Loucy (cell line): Measurements from ENCODE around the gene NF1.

Experiments used
- EZH2phosphoT487 ChIP-seq: fragments of 200-600 bp; IDR thresholded peaks from 2 replicates; pipeline ENCODE4 v1.6.1; 2018; ENCODE audit warnings: antibody characterized with exemption, mild to moderate bottlenecking, moderate library complexity, borderline replicate concordance
- TF ChIP-seq, protein P1 (sequence below): fragments of 200-600 bp; sonication (generic); conservative IDR thresholded peaks from 2 replicates; pipeline ENCODE4 v1.5.1; 2014; ENCODE audit warnings: mild to moderate bottlenecking, antibody characterized with exemption, low read length

DNA sequence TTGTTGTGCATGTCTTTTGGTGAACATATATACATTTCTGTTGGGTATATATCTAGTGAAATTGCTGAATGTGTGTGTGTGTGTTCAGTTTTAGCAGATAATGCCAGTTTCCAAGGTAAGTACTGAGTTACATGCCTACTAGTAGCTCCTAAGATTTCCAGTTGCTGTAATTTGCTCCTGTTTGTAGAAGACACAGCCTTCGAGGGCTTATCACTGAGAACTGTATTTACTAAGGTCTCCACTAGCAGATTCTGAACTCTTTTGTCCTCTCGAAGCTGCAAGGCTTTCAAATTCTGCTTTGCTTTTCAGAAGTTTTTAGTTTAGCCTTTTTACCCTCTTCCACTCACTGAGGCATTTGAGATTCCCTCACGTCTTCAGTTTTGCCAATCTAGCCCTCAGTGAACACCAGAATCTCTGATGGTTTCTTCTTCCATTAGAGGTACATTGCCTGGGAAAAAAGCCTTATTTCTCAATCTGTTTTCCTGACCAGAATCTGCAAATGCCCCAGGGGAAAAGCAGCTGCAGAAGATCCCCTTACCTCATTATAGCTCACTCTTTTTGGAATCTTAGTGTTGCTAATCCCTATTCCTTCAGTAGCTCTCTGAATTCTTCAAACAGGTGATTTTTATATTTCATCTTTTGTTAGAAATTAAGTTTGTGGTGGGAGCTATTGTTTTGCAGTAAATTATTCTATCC, 52.9 kb downstream of the NF1 start:
- TF ChIP-seq, protein P1, sequence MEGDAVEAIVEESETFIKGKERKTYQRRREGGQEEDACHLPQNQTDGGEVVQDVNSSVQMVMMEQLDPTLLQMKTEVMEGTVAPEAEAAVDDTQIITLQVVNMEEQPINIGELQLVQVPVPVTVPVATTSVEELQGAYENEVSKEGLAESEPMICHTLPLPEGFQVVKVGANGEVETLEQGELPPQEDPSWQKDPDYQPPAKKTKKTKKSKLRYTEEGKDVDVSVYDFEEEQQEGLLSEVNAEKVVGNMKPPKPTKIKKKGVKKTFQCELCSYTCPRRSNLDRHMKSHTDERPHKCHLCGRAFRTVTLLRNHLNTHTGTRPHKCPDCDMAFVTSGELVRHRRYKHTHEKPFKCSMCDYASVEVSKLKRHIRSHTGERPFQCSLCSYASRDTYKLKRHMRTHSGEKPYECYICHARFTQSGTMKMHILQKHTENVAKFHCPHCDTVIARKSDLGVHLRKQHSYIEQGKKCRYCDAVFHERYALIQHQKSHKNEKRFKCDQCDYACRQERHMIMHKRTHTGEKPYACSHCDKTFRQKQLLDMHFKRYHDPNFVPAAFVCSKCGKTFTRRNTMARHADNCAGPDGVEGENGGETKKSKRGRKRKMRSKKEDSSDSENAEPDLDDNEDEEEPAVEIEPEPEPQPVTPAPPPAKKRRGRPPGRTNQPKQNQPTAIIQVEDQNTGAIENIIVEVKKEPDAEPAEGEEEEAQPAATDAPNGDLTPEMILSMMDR, result no peak
- TF ChIP-seq EZH2phosphoT487, result no peak
